Stimulated activated naive CD8-positive, alpha-beta T cell treated with anti-CD3 and anti-CD28 coated beads, Interleukin-15, Interleukin-2, amounts not matched to agents 100 ng/mL and 50 ng/mL, for 24 hours (primary cell): Measurements from ENCODE around the gene FBXO38.
"Not testable (repeated sequence)": the region's sequence is repeated elsewhere in the genome, so short reads cannot be mapped to it uniquely, and the experiment has no call there.

Experiments used
- H3K27ac Mint-ChIP-seq: one replicate; pipeline ENCODE4 v1.8.0; 2021; ENCODE audit warnings: mild to moderate bottlenecking, mixed read lengths
- H3K27me3 Mint-ChIP-seq: one replicate; pipeline ENCODE4 v1.8.0; 2021; ENCODE audit warnings: mixed read lengths
- H3K36me3 Mint-ChIP-seq: one replicate; pipeline ENCODE4 v1.8.0; 2021; ENCODE audit warnings: low read depth, mixed read lengths
- H3K4me1 Mint-ChIP-seq: one replicate; pipeline ENCODE4 v1.8.0; 2021; ENCODE audit warnings: low read depth, mixed read lengths
- H3K4me3 Mint-ChIP-seq: one replicate; pipeline ENCODE4 v1.8.0; 2021; ENCODE audit warnings: mild to moderate bottlenecking, mixed read lengths
- H3K9me3 Mint-ChIP-seq: one replicate; pipeline ENCODE4 v1.8.0; 2021; ENCODE audit warnings: mixed read lengths

FBXO38 gene

DNA sequence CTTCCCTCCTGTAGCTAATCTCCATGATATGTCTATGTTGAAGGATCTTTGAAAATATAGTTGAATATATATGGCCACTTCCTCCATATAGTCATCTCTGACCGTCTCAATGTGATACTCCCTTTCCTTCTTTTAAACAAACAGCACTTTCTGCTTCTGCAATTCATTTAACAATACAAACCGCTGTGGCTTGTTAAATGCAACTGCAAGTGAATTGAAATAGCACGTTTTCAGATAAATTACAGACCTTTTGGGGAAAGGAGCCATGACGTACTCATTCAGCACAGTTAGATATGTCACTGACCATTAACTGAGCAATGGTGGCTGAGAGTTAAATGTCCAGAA lies 82.5 kb downstream of the FBXO38 start:
- Mint-ChIP-seq H3K4me3 (no peak overlapping the region), H3K36me3 (no peaks in the 10 kb centered on the region), H3K27ac (no peak overlapping the region), H3K4me1 (no peaks in the 10 kb centered on the region), H3K27me3 (peaks cover 13% of the 10 kb centered on the region), H3K9me3 (no peaks in the 10 kb centered on the region)

DNA sequence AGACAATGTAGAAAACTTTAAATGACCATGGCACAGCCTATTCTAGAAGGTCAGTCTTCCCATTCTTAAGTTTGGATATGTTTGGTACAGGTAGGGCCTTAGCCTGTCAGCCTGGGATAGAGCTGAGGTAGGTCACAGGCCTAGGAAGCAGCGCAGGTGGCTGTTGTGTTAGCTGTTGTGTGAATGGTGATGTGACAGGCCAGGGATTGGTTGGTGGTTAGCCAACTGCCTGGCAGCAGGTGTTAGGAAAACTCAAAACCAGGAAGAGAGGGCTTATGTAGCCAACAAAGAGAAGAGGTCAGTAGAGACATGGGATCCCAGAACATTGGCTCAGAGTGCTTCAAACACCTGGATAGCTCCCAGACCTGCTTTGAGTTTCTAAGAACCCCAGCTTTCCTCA lies 84.2 kb downstream of the FBXO38 start:
- Mint-ChIP-seq H3K9me3 (no peaks in the 10 kb centered on the region), H3K36me3 (no peaks in the 10 kb centered on the region), H3K27ac (no peak overlapping the region), H3K4me1 (no peaks in the 10 kb centered on the region), H3K4me3 (no peak overlapping the region), H3K27me3 (peaks cover 4% of the 10 kb centered on the region)

DNA sequence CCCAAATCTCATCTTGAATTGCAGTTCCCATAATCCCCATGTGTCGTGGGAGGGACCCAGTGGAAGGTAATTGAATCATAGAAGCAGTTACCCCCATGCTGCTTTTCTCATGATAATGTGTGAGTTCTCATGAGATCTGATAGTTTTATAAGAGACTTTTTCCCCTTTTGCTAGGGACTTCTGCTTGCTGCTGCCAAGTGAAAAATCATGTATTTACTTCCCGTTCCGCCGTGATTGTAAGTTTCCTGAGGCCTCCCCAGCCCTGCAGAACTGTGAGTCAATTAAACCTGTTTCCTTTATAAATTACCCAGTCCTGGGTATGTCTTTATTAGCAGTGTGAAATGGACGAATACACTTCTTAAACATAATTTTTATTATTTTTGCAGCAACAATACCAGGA lies 85.0 kb downstream of the FBXO38 start:
- not testable (repeated sequence) for H3K9me3 Mint-ChIP-seq, H3K36me3 Mint-ChIP-seq, H3K4me3 Mint-ChIP-seq, H3K27me3 Mint-ChIP-seq, H3K4me1 Mint-ChIP-seq, H3K27ac Mint-ChIP-seq

DNA sequence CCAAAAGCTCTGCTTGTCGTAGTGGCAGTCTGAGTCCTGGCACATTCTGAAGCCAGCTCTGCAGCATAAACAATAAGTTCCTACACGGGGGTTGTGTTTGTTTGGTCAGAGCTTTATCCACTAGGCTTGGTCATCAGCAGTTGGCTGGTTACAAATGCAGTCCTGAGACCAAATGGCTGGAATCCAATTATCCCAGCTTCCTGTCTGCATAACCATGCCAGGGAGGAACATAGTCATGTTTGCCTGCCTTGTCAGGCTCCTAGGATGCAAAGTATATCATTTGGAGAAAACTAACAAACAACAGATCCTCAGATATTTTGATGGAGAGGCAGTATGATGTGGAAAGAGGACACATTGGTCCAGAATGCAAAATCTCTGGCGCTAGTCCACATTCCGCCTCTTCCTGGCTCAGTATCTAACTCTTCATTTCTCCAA lies 85.8 kb downstream of the FBXO38 start:
- H3K4me1 Mint-ChIP-seq = no peaks in the 10 kb centered on the region
- no peaks in the 10 kb centered on the region for H3K36me3 Mint-ChIP-seq
- no peaks in the 10 kb centered on the region for H3K27me3 Mint-ChIP-seq

DNA sequence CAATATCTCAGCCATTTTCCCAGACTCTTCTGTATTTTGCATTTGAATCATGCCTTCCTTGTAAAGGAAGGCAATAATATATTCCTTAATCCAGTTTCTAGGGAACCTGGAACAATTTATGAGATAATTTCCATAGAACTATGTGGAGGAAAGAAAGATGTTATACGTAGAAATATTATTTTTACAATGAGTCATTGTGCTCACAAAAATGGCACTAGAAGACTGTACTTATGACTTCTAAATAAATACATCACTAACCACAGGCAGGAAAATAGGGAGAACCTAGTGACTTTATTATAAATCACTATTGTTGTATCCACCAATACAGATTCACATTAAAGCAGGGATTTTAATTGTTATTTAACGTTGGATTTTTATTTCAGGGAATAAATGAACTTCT lies 87.6 kb downstream of the FBXO38 start:
- H3K4me1 Mint-ChIP-seq = no peaks in the 10 kb centered on the region
- no peak overlapping the region for H3K4me3 Mint-ChIP-seq
- H3K27me3 Mint-ChIP-seq = peaks cover 11% of the 10 kb centered on the region
- H3K27ac Mint-ChIP-seq = no peak overlapping the region
- no peaks in the 10 kb centered on the region for H3K9me3 Mint-ChIP-seq
- H3K36me3 Mint-ChIP-seq = no peaks in the 10 kb centered on the region

More for the DNA sequence above, 85.8 kb downstream of the FBXO38 start:
- Mint-ChIP-seq H3K27ac (no peak overlapping the region), H3K9me3 (no peaks in the 10 kb centered on the region), H3K4me3 (no peak overlapping the region)

DNA sequence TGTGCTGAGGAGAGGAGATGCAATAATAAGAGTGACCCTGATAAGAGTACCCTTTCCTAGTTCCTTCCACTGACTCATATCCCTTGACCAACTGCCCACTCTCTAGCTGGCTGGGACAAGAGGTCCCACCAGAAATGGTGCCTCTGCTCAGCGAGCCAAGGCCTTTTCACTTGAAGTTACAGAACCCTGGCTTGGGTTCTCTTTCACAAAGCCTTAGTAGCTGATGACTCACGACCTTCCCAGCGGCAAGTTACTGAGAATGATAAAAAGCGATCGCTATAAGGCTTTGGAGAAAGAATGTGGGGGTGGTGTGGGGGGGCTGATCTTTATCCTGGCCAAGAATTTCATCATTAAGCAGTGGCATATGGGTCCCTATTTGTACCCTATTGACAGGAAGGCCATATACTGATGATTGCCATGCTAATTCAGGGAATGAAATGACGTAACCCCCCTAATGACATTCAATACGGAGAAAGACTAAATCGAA lies 90.3 kb downstream of the FBXO38 start:
- Mint-ChIP-seq H3K27me3 (peaks cover 28% of the 10 kb centered on the region), H3K9me3 (no peaks in the 10 kb centered on the region), H3K27ac (no peak overlapping the region), H3K36me3 (no peaks in the 10 kb centered on the region), H3K4me1 (no peaks in the 10 kb centered on the region), H3K4me3 (no peak overlapping the region)

DNA sequence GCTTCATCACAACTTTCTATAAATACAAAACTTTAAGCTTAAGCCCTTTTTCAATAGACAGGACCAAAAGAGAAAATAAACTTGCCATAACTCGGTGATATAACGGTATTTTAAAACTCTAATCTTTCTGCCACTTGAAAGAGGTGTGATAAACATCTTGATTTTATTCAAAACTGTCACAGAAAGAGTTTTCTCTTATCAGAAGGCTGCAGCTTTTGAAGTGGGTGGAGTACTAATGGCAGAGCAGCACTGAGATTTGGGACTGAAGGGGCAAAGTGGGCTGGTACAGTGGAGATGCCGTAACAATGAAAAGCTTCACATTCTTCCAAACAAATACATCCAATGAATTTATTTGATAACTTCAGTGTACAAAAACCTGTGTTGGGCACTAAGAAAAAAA lies 92.5 kb downstream of the FBXO38 start:
- Mint-ChIP-seq H3K27ac (no peak overlapping the region), H3K4me3 (no peak overlapping the region), H3K4me1 (no peaks in the 10 kb centered on the region), H3K36me3 (no peaks in the 10 kb centered on the region), H3K27me3 (peaks cover 28% of the 10 kb centered on the region), H3K9me3 (no peaks in the 10 kb centered on the region)

DNA sequence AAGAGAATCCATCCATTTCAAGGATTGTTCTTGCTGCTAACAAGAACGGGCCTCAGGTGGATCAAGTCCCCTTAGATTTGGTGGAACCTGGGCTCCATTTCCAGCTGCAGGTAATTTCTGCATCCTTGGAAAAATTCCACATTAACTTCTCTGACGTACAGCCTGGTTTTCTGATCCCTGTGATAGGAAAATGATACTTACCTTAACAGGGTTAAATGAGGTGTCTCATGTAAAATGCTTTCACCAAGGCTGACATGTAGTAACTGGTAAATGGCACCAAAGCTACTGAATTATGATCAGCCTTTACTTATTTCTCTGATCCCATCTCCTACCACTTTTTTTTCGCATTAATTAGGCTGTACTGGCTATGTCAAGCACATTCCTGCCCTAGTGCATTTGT lies 93.7 kb downstream of the FBXO38 start:
- H3K27me3 Mint-ChIP-seq = peaks cover 30% of the 10 kb centered on the region
- H3K36me3 Mint-ChIP-seq = no peaks in the 10 kb centered on the region
- H3K9me3 Mint-ChIP-seq = no peaks in the 10 kb centered on the region
- H3K27ac Mint-ChIP-seq = no peak overlapping the region
- no peak overlapping the region for H3K4me3 Mint-ChIP-seq
- no peaks in the 10 kb centered on the region for H3K4me1 Mint-ChIP-seq

DNA sequence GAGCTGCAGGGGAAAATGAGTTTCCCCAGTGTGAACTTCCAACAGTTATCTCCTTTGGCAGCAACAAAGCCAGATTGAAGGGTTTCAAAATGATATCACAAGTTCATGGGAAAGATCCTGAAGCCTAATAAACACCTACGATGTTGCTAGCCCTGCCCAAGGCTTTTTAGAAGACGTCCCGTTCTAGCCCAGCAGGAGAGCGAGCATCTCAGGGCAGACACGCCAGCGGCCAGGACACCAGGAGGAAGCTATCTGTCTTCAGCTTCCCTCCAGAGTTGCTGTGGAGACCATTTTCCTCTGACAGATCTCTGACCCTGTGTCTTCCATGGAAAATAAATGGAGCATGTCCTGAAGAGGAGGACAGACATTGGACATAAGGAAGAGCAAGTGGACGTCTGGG lies 98.4 kb downstream of the FBXO38 start:
- no peaks in the 10 kb centered on the region for H3K4me1 Mint-ChIP-seq
- H3K27ac Mint-ChIP-seq = no peak overlapping the region
- H3K9me3 Mint-ChIP-seq = no peaks in the 10 kb centered on the region
- no peaks in the 10 kb centered on the region for H3K36me3 Mint-ChIP-seq
- H3K4me3 Mint-ChIP-seq = no peak overlapping the region
- peaks cover 41% of the 10 kb centered on the region for H3K27me3 Mint-ChIP-seq

DNA sequence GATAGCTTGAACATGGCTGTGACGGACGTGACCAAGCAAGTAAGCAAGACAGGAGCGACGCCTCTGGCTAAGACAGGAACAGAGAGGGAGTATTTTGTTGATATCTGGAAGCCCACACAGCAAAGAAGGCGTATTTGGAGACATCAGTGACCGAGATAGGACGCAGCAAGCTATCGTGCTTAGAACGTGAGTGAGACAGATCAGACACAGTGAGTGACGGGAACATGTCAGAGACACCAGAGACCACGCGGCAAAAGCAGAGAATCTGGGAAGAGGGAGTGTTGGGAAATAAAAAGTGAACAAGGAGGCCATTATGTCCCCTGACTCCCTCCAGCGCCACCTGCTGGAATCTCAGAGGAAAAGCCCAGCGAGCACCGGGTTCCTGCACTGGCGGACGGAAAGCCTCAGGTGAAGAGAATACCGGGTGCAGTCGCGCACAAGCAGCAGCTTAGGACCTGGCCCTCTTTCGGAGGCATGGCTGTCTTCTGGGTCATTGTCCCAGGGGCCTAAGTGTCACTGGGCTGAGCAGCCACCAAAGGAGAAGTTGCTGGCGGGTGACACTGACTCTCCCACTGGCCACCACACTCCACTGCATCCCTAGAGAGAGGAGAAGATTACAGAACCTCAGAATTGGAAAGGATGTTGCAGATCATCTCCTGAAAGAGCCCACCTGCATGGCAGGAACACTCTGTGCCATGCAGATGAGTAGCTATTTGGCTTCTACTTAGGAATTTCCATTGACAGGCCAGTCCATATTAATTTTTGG lies 99.1 kb downstream of the FBXO38 start:
- H3K27ac Mint-ChIP-seq = peak overlapping the region; percentile 3
- peaks cover 42% of the 10 kb centered on the region for H3K27me3 Mint-ChIP-seq
- H3K36me3 Mint-ChIP-seq = no peaks in the 10 kb centered on the region
- H3K4me3 Mint-ChIP-seq = no peak overlapping the region
- H3K9me3 Mint-ChIP-seq = no peaks in the 10 kb centered on the region
- no peaks in the 10 kb centered on the region for H3K4me1 Mint-ChIP-seq

DNA sequence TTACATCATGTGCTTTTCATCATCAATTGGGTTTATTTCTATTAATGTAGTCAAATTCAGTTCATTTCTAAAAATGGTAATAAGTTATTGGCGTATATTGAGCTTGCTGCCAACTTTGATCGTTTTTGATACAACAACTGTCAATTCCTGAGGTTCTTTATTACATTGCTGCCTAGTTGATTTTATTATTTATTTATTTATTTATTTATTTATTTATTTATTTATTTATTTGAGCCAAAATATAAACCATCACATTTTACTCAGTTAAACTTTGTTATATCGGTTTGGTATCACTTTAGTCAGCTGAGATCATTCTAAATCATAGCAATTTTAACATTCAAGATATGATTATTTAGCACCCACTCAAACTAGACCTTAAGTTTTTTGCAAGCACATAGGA lies 100.0 kb downstream of the FBXO38 start:
- Mint-ChIP-seq H3K27me3 (peaks cover 39% of the 10 kb centered on the region), H3K36me3 (no peaks in the 10 kb centered on the region), H3K4me3 (no peak overlapping the region), H3K27ac (no peak overlapping the region), H3K9me3 (no peaks in the 10 kb centered on the region), H3K4me1 (no peaks in the 10 kb centered on the region)

DNA sequence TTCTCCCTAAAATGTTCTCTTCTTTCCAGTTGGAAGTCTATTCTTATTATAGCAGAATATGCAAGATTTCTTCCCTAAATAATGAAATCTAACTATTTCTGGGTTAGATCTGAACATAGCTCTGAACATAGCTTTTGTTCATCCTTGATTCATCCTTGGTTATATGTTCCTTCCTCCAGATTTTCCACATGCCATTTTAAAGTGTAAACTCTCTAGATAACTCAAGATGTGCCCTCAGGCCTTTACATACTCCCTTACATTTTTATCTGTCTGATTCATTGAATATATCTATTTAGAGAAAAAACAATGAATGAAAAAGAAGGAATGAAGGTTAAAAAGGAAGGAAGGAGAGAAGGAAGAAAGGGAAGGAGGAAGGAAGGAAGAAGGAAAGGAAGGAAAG lies 100.9 kb downstream of the FBXO38 start:
- Mint-ChIP-seq H3K4me3 (no peak overlapping the region), H3K27ac (no peak overlapping the region), H3K27me3 (peaks cover 44% of the 10 kb centered on the region), H3K4me1 (no peaks in the 10 kb centered on the region), H3K9me3 (no peaks in the 10 kb centered on the region), H3K36me3 (no peaks in the 10 kb centered on the region)

DNA sequence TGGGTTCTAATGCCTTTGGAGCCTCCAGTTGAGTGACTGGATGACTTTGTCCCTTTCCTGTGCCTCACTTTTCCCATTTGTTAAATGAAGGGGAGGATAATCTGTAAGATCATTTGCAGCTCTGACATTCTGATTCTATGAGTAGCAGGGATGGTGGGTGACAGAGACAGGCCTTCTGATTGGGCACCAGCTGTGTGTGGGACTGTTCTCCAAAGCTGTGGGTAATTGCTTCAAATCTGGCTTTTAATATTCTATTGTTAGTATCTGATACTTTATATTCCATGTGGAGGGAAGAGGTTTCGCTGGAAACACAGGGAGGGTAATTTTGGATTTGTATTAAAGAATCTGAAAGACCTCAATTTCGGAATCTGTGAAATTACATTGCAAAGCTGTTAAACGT lies 102.7 kb downstream of the FBXO38 start:
- H3K9me3 Mint-ChIP-seq = no peaks in the 10 kb centered on the region
- no peaks in the 10 kb centered on the region for H3K4me1 Mint-ChIP-seq
- no peak overlapping the region for H3K27ac Mint-ChIP-seq
- H3K27me3 Mint-ChIP-seq = peaks cover 55% of the 10 kb centered on the region
- no peak overlapping the region for H3K4me3 Mint-ChIP-seq
- no peaks in the 10 kb centered on the region for H3K36me3 Mint-ChIP-seq

DNA sequence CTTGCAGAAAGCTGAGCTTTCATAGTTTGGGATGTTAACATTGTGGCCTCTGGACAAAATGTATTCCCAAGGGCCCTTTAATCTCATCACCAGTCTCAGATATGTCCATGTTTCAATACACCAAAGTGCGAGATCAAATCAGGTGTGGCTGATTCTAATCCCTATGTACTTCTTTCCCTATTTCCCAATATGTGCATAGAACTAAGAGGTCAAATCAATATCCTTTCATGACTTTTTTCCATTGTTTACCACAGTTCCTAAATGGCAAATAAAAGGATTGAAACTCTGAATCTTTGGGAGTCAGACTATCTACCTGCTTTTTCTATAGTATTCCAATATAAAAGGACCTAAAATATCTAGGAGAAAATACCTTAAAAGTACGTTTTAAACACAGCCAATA lies 105.0 kb downstream of the FBXO38 start:
- Mint-ChIP-seq H3K27me3 (peaks cover 56% of the 10 kb centered on the region), H3K4me1 (no peaks in the 10 kb centered on the region)

DNA sequence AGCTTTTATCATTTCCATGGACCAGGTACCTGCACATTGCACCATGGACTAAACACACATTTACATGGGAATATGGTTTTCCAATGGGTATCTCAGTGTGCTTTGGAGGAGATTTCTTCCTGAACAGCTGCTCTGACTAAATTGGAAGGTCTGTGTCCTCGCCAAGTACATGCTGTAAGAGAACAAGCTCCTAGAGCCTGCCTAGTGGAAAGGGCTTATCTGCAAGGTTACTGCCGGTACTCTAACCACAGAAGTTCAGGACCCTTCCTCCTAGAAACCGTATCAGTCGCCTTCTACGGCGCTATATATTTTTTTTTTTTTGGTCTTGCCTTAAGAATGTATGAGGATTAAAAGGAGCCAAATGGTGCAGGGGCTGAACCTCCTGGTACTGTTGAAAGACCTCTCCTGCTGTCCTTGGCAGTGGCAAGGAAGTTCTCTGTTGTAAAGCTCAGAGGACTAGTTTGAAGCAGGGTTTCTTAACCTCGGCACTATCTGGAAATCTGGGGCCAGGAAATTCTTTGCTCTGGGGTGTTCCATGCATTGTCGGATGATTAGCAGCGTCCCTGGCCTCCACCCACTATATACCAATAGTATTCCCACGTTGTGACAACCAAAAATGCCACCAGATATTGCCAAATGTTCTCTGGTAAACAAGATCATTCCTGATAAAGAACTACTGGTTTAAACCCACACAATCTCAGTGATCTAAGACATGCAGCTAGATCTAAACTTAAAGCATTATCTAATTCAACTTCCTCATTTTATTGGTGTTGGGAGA lies 107.4 kb downstream of the FBXO38 start:
- H3K36me3 Mint-ChIP-seq = no peaks in the 10 kb centered on the region
- no peaks in the 10 kb centered on the region for H3K9me3 Mint-ChIP-seq
- no peaks in the 10 kb centered on the region for H3K4me1 Mint-ChIP-seq
- no peak overlapping the region for H3K4me3 Mint-ChIP-seq
- H3K27me3 Mint-ChIP-seq = peaks cover 51% of the 10 kb centered on the region
- no peak overlapping the region for H3K27ac Mint-ChIP-seq

More for the DNA sequence above, 105.0 kb downstream of the FBXO38 start:
- H3K4me3 Mint-ChIP-seq = no peak overlapping the region
- H3K9me3 Mint-ChIP-seq = no peaks in the 10 kb centered on the region
- no peak overlapping the region for H3K27ac Mint-ChIP-seq
- no peaks in the 10 kb centered on the region for H3K36me3 Mint-ChIP-seq
